HG03565 (cell line): Measurements from ENCODE around the gene IKBKG.
"Not testable (repeated sequence)": the region's sequence is repeated elsewhere in the genome, so short reads cannot be mapped to it uniquely, and the experiment has no call there.

Experiments used
- ATAC-seq: cut with Tn5 transposase; IDR thresholded peaks from one replicate; pipeline ENCODE4 v1.9.1; 2021; ENCODE audit warnings: mild to moderate bottlenecking, moderate library complexity; ENCODE audit not compliant: unreplicated experiment

IKBKG gene

DNA sequence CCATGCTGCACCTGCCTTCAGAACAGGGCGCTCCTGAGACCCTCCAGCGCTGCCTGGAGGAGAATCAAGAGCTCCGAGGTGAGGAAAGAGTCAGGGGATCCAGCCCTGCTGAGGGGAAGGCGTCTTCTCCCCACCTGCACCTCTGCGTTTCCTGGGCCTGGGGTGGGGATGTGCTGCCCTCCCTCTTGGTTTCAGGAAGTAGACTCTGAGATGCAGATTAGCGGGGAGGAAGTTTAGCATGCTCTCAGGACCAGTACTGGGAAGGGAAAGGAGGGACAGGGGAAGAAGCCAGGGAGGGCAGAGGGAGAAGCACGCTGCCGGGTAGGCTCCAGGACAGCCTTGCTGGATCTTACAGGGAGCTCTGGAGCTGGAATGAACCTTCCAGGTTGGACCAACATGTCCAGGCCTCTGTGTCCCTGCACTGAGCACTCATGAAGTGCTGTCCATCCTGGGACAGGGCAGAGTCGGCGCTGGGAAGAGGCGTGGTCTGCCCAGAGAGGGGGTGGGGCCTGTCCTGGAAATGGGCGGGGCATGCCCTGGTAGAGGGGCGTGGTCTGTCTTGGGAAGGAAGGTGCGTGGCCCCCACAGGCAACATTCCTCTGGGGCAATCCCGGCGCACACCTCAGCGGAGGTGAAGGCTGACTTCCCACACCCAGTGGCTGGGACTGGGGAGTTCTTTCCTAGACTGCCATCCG lies 4.8 kb downstream of the IKBKG start:
- not testable (repeated sequence) for ATAC-seq

DNA sequence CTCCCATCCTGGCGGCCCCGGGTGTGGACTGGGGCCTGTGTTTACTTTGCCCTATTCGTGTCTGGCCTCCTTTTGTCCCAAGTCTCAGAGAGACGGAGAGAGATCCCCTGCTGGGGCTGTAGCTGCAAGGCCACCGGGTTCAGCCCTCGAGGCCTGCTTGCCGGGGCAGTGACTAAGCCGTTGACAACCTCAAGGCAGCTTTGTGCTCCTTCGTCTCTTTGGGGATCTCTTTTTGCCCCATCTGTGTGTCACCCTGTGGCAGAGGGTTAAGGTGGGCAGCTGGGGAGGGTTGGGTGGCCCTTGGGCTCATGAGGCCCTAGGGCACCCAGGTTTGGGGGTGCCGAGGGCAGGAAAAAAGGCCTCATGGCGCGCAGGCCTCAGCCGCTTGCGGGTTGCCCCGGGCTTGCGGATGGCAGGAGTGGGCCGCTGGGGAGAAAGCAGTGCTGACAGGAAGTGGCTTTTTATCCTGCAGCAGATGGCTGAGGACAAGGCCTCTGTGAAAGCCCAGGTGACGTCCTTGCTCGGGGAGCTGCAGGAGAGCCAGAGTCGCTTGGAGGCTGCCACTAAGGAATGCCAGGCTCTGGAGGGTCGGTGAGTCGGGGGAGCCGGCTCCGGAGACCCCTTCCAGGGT lies 10.8 kb downstream of the IKBKG start:
- not testable (repeated sequence) for ATAC-seq

DNA sequence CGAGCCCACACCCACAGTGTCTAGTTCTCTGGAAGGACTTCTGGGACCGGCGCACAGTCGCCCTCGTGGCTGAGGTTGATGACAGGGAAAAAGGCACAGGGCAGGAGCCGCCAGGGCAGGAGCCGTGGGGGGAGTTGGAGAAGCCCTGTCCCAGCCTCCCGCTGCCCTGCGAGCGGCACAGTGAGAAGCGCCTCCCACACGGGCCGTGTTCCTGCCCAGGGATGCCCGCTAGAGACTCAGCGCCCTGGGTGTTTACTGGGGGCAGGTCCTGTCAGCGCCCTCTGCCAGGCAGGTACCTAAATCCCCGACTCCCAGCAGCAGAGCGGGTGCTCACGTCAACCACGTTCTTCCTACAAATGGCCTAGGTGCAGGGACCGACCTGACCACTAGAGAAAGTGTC lies 11.5 kb downstream of the IKBKG start:
- not testable (repeated sequence) for ATAC-seq

DNA sequence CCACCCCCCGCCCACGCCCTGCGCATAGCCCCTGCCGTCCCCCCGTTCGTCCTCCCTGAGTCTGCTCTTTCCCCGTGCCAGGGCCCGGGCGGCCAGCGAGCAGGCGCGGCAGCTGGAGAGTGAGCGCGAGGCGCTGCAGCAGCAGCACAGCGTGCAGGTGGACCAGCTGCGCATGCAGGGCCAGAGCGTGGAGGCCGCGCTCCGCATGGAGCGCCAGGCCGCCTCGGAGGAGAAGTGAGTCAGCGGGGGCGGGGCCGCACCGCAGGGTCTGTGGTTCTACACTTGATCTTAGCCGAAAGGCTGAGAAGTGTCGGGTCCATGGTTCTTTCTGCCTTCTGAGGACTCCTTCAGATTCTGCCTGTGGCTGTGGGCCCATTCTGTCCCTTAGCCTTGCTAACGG lies 12.9 kb downstream of the IKBKG start:
- ATAC-seq, result not testable (repeated sequence)

DNA sequence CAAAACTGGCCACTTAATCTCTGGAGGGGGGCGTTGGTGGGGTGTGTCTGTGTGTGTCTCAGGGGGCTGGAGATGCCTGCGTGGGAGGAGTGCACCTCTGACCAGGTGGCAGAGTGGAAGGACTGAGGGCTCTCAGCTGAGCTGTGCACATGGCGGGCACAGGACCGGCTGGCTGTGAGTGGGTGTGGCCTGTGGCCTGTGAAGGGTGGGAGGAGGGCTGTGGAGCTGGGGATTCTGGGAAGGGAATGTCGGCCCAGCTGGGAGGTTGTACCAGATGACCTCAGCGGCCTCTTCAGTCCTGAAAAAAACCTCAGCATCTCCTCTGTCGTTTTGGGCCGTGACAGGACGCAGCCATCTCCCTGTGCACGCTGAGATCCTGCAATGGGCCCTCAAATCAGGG lies 14.9 kb downstream of the IKBKG start:
- ATAC-seq, result not testable (repeated sequence)

DNA sequence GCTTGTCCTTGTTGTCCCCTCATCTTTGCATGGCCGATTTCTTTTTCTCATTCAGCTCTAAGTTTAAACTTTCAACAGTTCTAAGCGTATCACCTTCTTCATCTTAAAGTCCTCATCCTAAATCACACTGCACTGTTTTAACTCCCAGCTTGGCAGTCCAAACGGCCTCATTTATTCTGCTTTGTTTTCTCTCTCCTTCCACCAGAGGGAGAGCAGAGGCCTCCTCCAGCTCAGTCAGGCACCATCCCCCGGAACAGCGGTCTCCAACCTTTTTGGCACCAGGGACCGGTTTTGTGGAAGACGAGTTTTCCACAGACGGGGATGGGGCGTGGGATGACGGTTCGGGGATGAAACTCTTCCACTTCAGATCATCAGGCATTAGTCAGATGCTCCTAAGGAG lies 22.9 kb downstream of the IKBKG start:
- not testable (repeated sequence) for ATAC-seq

DNA sequence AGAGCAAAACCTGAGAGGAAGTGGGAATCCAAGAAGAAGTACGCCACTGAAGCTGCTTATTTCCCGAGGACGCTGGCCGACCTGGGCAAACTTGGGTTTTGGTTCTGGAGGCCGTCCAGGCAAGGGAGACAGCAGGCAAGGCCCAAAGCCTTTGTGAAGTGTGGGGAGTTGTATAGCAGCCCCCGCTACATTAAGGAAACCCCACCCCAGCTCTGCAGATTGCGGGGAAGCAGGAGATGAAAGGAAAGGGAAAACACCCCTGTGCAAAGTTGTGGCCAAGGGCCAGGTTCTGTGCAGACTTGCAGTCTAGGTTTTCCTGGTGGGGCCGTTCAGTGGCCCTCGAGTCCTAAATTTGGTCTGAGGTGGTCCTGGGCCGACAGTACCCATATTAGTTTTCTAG lies 25.6 kb downstream of the IKBKG start:
- not testable (repeated sequence) for ATAC-seq

DNA sequence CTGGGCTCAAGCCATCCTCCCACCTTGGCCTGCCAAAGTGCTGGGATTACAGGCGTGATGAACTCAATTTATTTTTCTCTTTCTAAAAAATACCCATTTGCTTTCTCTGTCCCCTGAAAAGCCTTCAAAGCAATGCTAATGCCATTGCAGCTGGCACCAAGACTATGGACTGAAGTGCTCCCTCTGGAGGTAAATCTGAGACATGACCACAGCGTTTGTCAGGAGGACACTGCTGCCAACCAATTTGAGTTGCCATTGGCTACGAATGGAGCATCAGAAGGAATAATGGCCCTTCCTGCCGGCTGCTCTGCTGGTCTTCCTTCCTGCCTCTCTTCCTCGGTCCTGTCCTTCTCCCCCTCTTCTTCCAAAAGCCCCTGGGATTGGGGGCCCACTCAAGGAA lies 27.7 kb downstream of the IKBKG start:
- not testable (repeated sequence) for ATAC-seq

DNA sequence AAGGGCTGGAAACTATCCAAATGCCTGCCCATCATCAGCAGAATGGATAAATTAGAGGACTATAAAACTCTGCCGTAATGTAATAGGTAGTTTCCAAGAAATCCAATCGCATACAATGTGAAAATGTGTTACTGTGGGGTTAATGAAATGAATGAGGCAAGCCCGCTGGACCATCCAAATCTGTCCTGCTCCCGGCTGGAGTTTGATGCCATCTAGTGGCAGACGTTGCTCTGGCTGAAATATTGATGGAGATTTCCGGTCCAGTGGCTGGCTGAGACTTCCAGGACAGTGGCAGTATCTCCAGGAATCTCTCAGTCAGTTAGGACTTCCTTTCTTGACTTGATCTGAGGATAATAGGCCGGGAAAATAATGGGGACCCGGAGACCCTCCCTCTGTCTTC lies 35.6 kb downstream of the IKBKG start:
- not testable (repeated sequence) for ATAC-seq

DNA sequence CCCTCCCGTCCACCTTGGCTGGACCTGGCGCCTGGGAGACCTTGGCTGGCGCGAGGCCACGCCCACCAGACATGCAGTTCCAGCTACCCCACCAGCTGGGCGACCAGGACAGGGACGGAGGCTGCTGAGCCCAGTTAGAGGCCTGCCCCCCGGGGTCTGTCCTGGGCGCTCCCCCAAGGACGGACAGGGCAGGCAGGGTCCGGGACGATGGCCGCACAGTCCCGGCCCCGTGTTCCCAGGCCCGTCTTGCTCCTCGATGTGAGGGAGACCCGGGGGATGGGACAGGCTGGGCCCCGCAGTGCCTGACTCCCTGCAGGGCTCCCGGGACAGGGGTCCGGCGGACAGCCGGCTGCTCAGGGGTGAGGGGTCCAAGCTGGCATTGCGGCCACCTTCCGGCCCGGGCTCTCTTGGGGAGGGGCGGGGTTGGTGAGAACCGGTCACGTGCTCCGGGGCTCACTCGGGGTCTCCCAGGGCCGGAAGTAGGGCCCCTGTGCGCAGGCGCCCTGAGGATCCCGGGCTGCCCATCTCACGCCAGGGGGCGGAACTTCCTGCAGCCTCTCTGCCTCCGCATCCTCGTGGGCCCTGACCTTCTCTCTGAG lies 37.3 kb downstream of the IKBKG start, which contains the start of gene CTAG1A:
Gene CTAG1A (plus strand): TSS at position 549 of the 599 bp plus-strand sequence. CDS start 74 bp downstream, outside the sequence.
- ATAC-seq, result not testable (repeated sequence)

DNA sequence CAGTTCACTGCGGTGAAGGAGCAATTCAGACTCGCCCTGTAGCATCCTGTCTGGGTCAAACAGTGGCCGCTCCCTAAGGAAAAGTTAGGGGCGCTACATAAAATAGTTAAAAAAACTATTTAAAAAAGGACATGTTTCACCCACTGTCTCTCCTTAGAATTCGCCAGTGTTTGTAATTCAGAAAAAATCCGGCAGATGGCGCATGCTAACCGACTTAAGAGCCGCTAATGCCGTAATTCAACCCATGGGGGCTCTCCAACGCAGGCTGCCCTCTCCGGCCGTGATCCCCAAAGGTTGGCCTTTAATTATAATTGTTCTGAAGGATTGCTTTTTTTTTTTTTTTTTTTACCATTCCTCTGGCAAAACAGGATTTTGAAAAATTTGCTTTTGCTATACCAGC lies 43.0 kb downstream of the IKBKG start:
- ATAC-seq, result not testable (repeated sequence)

DNA sequence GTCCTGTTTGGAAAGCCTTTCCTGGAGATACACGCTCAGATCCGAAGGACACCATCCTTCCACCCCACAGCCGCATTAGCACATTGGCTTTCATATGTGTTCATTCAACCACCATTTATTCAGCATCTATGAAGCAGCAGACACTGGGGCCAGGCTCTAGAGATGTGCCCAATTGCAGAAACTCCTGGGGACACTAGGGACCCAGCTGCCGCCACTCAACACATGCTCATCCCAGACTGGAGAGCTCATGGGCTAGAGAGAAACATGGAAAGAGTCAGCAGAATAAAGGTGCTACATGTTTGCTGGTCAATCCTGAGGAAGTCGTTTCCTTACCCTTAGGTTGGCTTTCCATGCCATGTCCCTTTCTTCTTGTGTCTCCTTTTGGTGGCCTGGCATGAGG lies 45.1 kb downstream of the IKBKG start:
- no peak for ATAC-seq

DNA sequence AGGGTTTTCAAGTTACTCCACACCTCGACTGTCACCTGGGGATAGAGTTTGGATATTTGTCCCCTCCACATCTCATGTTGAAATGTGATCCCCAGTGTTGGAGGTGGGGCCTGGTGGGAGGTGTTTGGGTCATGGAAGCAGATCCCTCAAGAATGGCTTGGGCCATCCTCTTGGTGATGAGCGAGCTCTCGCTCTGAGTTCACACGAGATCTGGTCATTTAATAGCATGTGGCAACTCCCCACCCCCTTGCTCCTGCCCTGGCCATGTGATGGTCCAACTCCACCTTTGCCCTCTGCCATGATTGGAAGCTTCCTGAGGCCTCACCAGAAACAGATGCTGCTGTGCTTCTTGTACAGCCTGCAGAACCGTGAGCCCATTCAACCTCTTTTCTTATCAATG lies 45.8 kb downstream of the IKBKG start:
- ATAC-seq, result no peak

DNA sequence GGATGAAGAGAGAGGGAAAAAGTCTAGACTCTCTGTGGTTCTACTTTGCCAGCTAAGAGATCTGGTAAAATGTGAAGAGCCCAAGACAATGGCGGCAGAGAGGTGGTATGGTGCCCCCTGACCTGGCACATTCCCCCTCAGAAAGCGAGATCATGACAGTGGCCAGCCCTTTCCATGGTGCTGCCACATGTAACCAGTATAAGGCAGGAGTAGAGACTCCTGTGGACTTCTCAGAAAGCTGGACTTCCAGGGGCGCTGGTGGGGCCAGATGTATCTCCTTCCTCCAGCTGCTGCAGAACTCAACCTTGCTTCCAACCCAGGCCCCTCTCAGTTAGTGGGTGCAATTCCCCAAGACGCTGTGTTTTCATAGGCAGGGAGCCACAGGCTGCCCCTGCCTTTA lies 47.1 kb downstream of the IKBKG start:
- no peak for ATAC-seq

DNA sequence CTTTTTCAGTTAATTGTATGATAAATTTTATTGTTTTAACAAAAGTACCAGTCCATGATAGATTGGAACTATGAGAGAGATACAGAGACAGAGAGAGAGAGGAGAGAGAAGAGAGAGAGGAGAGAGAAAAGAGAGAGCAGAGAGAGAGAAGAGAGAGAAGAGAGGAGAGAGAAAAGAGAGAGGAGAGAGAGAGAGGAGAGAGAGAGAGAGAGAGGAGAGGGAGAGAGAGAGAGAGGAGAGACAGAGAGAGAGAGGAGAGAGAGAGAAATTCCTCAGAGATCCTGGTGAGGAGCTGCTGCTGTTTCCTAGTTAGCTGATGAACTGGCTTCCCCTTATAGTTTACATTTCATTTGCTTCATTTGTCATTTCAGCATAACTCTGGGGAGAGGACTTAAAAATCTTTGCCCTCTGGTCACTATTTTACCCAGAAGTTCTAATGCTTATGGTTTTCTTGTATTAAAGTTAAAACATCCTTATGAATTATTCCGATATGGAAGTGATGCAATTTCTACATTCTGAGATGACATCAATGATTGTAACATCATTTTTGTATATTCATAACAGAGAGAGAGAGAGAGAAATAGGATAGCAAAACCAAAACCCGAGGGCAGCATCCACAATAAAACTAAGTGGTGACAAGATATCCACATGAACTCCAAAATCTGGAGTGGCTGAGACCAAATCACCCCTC lies 48.3 kb downstream of the IKBKG start:
- ATAC-seq, result no peak

DNA sequence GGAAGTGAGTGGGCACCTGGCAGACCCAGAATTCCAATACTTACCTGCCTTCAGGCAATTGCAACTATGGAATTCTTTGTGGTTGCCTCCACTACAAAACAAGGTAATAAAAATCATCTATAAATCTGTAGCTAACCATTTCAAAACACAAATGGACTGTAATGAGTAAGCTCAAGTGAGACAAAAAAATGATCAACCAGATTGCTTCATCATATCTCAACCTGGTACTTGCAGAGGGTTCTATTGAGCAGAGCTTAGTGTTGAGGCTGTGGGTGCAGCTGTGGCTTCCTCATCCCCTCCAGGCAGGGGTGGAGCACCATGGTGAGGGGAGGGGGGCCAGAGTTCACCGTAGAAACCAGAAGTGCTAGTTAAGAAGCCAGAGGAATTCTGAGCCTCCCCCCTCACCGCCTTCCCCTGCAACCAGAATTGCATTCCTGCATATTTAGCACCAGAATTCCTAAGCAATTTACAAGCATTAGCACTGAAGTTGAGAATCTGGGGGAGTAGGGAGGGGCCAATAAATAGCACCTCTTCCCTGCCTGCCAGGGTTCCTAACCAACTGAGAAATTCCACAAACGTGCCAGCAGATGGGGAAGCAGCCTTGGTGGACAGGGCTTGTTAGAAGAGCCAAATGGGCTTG lies 49.0 kb downstream of the IKBKG start:
- ATAC-seq, result no peak

DNA sequence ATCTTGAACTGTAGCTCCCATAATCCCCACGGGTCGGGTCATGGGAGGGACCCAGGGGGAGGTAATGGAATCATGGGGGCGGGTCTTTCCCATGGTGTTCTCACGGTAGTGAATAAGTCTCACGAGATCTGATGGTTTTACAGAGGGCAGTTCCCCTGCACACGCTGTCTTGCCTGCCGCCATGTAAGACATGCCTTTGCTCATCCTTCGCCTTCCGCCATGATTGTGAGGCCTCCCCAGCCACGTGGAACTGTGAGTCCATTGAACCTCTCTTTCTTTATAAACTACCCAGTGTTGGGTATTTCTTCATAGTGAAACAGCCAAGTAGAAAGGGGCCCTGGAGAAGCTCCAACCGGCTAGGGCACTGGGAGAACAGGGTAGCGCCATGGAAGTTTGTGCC lies 49.8 kb downstream of the IKBKG start:
- no peak for ATAC-seq

DNA sequence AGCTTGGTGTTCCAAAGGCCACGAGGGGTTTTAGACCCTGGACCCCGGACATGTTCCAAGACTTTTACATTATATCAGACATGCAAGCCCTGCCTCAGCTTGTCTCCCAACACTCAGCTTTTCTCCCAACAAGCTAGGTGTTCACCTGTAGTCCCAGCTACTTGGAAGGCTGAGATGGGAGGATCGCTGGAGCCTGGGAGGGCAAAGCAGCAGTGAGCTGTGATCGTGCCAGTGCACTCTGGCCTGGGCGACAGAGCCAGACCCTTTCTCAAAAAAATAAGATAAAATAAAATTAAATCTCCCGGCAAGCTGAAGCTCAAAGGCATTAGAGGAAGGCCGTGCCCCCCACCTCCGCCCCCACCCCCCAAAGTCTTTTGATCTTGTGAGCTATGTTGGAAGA lies 51.2 kb downstream of the IKBKG start:
- no peak for ATAC-seq

DNA sequence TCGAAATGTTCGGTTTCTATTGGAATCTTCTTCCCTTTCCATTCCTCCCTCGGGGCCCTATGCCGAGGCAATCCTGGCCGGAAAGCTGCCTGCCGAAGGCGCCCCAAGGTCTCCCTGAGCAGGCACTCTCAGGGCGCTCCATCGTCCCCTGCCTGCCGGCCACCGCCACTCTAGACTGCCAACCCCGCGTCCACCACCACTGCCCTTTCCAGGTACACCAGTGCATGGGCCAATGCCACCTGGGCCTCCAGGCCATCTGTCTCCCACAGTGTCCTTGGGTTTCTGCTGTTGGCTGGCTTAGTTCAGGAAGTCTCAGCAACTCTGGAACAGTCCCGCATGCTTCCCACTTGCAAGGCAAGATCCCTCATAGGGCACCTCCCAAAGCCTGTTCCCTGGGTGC lies 52.1 kb downstream of the IKBKG start:
- no peak for ATAC-seq

DNA sequence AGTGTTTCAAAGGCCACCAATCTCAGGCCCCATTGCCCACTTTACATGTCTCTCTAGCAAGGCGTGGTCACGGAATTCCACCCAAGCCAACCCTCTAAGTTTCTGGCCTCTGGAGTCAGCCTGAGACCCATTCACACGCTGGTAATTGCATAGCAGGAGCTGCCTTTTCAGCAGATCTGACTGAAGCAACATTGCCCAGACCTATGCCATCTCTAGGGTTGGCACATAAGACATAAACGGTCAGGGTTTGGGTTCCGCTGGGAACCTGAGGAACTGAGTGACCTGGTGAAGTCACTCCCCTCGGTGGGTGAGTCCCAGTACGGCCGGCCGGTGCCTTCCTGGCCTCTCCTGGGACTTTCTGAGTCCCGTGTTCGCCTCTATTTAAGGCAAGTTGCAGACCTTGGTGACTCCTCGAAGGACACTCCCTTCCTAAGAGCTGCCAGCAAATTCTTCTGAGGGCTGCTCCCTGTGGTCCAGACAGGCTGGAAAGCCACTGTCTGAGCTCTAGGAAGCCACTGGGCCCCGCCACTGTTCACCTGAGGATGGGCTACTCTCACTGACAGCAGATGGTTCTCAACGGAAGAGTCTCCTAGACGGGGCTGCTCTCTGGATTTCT lies 53.4 kb downstream of the IKBKG start:
- ATAC-seq, result no peak

DNA sequence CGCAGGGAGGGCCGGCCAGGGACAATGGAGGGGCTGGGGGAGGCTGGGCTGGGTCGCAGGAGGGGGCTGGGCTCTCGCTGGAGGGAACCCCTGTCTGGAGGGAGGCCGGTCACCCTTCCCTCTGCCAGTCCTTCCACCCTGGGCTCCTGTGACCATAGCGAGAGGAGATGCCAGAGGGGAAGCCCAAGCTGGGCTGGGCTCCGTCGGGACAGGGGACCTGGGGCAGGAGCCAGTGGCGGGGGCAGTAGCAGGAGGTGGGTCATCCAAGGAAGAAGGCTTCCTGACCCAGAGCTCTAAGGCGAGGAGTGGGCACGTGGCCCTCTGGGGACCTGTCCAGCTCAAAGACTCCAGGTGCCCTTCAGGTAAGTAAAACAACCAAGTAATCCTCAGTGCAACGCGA lies 54.8 kb downstream of the IKBKG start:
- no peak for ATAC-seq
